ENCODE results near the gene TTLL12.

Gene TTLL12

GRCh38 chr22:43186272-43187170, at the start of gene TTLL12:
TSS of gene TTLL12 (minus strand) at chr22:43187134. CDS start at chr22:43187069, 65 bp downstream.
- peaks cover 39% of the 10 kb centered on the region for H3K4me1 ChIP-seq (ENCODE audit: control insufficient read depth, insufficient read depth, low read length)

DNA sequence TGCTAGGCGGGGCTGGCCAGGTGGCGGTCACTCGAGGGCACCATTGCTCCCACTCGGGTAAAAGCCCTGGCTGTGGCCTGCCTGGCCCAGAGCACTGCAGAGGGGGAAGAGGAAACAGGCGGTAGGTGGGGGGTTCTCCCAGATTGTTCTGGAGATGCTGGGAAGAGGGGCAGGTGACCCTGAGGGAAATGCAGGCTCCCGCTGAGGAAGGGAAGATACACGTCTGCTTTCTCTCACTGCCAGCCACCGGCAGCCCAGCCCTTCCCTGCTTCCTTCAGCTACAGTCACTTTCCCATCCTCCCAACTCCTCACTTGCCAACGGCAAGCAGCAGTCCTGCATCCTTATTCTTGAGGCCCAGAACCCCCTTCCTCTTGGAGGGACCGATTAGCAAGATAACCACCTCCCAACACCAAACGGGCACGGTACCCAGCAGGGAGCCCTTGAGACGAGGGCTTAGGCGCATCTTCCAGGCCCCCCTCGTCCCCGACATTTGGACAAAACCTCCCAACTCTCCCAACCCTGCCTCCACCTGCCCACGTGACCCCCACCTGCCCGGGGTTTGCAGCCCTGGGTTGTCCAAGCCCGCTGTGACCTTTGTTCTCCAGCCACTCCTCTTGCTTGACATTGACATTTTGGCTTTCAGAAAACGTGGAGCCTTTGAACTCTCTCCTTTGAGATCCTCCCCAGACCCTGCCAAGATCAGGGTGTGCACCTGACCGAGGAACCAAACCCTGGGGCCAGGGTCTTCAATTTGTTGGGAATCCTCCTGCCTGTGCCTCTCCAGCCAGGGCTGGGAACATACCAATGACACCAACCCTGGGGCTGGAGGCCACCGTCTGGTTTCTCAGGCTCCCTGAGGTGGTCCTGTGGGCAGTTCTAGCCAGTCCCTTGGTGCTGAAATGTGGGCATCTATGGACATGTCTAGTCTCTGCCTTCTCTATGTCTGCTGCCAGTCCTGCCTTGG, 48.8 kb upstream of the TTLL12 start:
- H3K36me3 ChIP-seq (ENCODE audit: control insufficient read depth, insufficient read depth, low read length) = no peaks in the 10 kb centered on the region
- no peak overlapping the region for H3K4me3 ChIP-seq (ENCODE audit: low read length)
- peaks cover 4% of the 10 kb centered on the region for H3K4me1 ChIP-seq (ENCODE audit: control insufficient read depth, insufficient read depth, low read length)
- H3K27me3 ChIP-seq (ENCODE audit: control insufficient read depth, insufficient read depth, low read length) = peaks cover 14% of the 10 kb centered on the region
- H3K9ac ChIP-seq (ENCODE audit: low read length) = no peak overlapping the region
- no peaks in the 10 kb centered on the region for H3K9me3 ChIP-seq (ENCODE audit: control insufficient read depth, low read length)

More at GRCh38 chr22:43186272-43187170, at the start of gene TTLL12:
- Histone ChIP-seq H3K4me3 (ENCODE audit: low read length) (peak within 1 kb of the TSS; percentile 71), H3K36me3 (ENCODE audit: control insufficient read depth, insufficient read depth, low read length) (peaks cover 5% of the 10 kb centered on the region), H3K9me3 (ENCODE audit: control insufficient read depth, low read length) (no peaks in the 10 kb centered on the region), H3K9ac (ENCODE audit: low read length) (peak within 1 kb of the TSS; percentile 71), H3K27me3 (ENCODE audit: control insufficient read depth, insufficient read depth, low read length) (no peaks in the 10 kb centered on the region)

DNA sequence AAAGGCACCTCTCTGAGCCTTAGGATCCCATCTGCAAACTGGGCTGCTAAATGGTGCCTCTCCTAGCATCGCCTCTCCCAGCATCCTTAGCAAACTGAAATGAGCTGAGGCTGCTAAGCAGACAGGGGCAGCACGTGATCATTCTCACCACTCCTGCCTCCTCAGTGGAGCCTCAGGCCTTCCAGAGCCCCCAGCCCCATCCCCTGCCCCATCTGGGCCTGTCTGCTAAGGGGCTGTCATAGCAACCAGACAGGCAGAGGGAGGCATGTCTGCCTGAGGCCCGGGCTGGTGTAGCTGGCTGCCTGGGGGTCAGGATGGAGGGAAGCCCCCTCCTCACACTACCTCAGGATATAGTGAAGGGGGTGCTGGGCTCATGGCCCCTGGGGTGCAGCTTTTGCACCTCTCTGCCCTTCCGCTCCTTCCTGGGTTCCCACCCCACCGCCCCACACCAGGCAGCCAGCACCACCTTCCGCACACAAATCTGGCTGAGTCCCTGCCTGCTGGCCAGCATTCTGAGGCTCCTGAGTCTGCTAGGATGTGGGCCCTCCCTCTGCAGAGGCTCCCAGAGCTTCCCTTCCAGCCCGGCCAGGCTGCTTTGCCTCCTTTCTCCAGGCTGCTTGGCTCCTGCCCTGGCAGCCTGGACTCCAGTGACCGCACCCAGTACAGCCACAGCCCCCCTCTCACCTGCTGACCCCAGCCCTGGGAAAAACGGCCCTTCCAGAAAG, 47.5 kb upstream of the TTLL12 start:
- Histone ChIP-seq H3K4me3 (ENCODE audit: low read length) (no peak overlapping the region), H3K36me3 (ENCODE audit: control insufficient read depth, insufficient read depth, low read length) (no peaks in the 10 kb centered on the region), H3K9me3 (ENCODE audit: control insufficient read depth, low read length) (no peaks in the 10 kb centered on the region), H3K9ac (ENCODE audit: low read length) (no peak overlapping the region), H3K27me3 (ENCODE audit: control insufficient read depth, insufficient read depth, low read length) (peaks cover 14% of the 10 kb centered on the region), H3K4me1 (ENCODE audit: control insufficient read depth, insufficient read depth, low read length) (peaks cover 4% of the 10 kb centered on the region)

- H3K27me3 ChIP-seq (ENCODE audit: control insufficient read depth, insufficient read depth, low read length) = peaks cover 14% of the 10 kb centered on the region
- H3K9ac ChIP-seq (ENCODE audit: low read length) = no peak overlapping the region
- H3K9me3 ChIP-seq (ENCODE audit: control insufficient read depth, low read length) = no peaks in the 10 kb centered on the region
- no peak overlapping the region for H3K4me3 ChIP-seq (ENCODE audit: low read length)
- H3K4me1 ChIP-seq (ENCODE audit: control insufficient read depth, insufficient read depth, low read length) = peaks cover 4% of the 10 kb centered on the region
- H3K36me3 ChIP-seq (ENCODE audit: control insufficient read depth, insufficient read depth, low read length) = no peaks in the 10 kb centered on the region
Observed at GRCh38 chr22:43233529-43233928, 46.6 kb upstream of the TTLL12 start.

GRCh38 chr22:43232445-43232844, 45.5 kb upstream of the TTLL12 start:
- Histone ChIP-seq H3K36me3 (ENCODE audit: control insufficient read depth, insufficient read depth, low read length) (no peaks in the 10 kb centered on the region), H3K4me1 (ENCODE audit: control insufficient read depth, insufficient read depth, low read length) (peaks cover 4% of the 10 kb centered on the region), H3K9me3 (ENCODE audit: control insufficient read depth, low read length) (no peaks in the 10 kb centered on the region), H3K9ac (ENCODE audit: low read length) (no peak overlapping the region), H3K27me3 (ENCODE audit: control insufficient read depth, insufficient read depth, low read length) (peaks cover 14% of the 10 kb centered on the region), H3K4me3 (ENCODE audit: low read length) (no peak overlapping the region)

DNA sequence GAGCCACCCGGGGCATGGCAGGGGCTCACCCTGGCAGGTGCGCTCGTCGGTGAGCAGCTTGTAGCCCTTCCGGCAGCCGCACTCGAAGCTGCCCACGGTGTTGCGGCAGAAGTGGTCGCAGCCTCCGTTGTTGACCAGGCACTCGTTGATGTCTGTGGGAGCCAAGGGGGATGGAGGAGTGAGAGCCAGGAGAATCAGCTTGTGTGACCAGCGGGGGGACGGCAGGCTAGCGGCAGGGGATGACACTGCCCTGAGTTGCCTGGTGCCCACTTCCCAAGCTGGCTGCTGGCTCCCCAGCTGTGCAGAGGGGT, 44.7 kb upstream of the TTLL12 start:
- H3K9me3 ChIP-seq (ENCODE audit: control insufficient read depth, low read length) = no peaks in the 10 kb centered on the region
- peaks cover 19% of the 10 kb centered on the region for H3K27me3 ChIP-seq (ENCODE audit: control insufficient read depth, insufficient read depth, low read length)
- H3K4me1 ChIP-seq (ENCODE audit: control insufficient read depth, insufficient read depth, low read length) = peaks cover 4% of the 10 kb centered on the region
- no peak overlapping the region for H3K4me3 ChIP-seq (ENCODE audit: low read length)
- H3K9ac ChIP-seq (ENCODE audit: low read length) = no peak overlapping the region
- H3K36me3 ChIP-seq (ENCODE audit: control insufficient read depth, insufficient read depth, low read length) = no peaks in the 10 kb centered on the region

DNA sequence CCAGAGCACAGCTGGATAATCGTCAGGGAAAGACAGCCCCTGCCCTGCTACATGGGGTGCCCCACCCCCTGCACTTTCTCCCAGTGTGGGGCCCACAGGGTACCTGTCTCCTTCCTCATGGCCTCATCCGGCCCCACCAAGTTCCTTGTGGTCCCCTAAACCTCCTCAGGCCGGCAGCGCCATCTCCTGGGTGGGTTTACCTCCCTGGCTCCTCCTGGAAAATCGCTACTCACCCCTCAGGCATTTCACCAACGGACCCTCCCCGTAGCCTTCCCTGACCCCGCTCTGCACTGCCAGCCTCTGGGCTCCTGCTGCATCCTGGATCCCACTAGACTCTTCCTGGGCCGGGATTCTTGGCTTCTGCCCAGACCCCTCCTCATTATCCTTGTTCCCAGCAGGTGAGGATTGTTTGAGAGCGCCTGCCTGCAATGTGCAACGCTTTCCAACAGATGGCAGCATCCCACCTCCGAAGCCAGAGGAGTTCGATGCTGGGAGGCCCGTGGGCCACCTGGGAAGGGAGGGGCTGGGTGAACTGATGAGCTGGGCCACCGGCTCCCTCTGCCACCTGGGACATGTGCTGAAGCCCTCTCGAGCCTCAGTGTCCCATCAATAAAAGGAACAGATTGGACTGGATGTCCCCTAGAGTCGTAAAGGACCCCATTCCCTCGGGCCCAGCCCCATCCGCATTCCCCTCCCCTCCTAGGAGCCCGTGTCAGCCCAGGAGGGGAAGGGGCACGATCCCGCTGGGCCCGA, 44.2 kb upstream of the TTLL12 start:
- peaks cover 19% of the 10 kb centered on the region for H3K27me3 ChIP-seq (ENCODE audit: control insufficient read depth, insufficient read depth, low read length)
- no peak overlapping the region for H3K4me3 ChIP-seq (ENCODE audit: low read length)
- H3K9me3 ChIP-seq (ENCODE audit: control insufficient read depth, low read length) = no peaks in the 10 kb centered on the region
- peaks cover 4% of the 10 kb centered on the region for H3K4me1 ChIP-seq (ENCODE audit: control insufficient read depth, insufficient read depth, low read length)
- no peaks in the 10 kb centered on the region for H3K36me3 ChIP-seq (ENCODE audit: control insufficient read depth, insufficient read depth, low read length)
- no peak overlapping the region for H3K9ac ChIP-seq (ENCODE audit: low read length)

- H3K27me3 ChIP-seq (ENCODE audit: control insufficient read depth, insufficient read depth, low read length) = peaks cover 19% of the 10 kb centered on the region
- no peak overlapping the region for H3K4me3 ChIP-seq (ENCODE audit: low read length)
- H3K9ac ChIP-seq (ENCODE audit: low read length) = no peak overlapping the region
- peaks cover 4% of the 10 kb centered on the region for H3K4me1 ChIP-seq (ENCODE audit: control insufficient read depth, insufficient read depth, low read length)
- no peaks in the 10 kb centered on the region for H3K9me3 ChIP-seq (ENCODE audit: control insufficient read depth, low read length)
- H3K36me3 ChIP-seq (ENCODE audit: control insufficient read depth, insufficient read depth, low read length) = no peaks in the 10 kb centered on the region
Observed at GRCh38 chr22:43230571-43230970, 43.6 kb upstream of the TTLL12 start.

DNA sequence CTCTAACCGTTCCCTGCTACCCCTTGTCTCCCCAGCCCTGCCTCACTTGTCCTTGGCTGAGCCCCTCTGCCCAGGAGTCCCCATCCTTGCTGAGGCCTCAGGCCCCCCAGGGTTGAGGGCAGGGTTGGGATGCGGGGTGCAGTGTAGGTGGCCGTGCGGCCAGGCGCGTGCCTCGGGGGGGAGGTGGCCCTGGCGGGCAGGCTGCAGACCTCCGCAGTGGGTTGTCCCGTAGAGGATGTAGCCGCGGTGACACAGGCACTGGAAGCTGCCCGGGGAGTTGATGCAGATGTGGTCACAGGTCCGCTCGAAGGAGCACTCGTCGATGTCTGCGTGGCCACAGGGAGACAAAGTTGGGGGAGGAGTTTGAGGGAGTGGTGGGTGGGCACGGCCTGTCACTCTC, 41.9 kb upstream of the TTLL12 start:
- Histone ChIP-seq H3K36me3 (ENCODE audit: control insufficient read depth, insufficient read depth, low read length) (no peaks in the 10 kb centered on the region), H3K27me3 (ENCODE audit: control insufficient read depth, insufficient read depth, low read length) (peaks cover 17% of the 10 kb centered on the region), H3K9ac (ENCODE audit: low read length) (no peak overlapping the region), H3K9me3 (ENCODE audit: control insufficient read depth, low read length) (no peaks in the 10 kb centered on the region), H3K4me3 (ENCODE audit: low read length) (no peak overlapping the region), H3K4me1 (ENCODE audit: control insufficient read depth, insufficient read depth, low read length) (peaks cover 4% of the 10 kb centered on the region)

GRCh38 chr22:43228330-43228729, 41.4 kb upstream of the TTLL12 start:
- H3K9ac ChIP-seq (ENCODE audit: low read length) = no peak overlapping the region
- no peak overlapping the region for H3K4me3 ChIP-seq (ENCODE audit: low read length)
- peaks cover 17% of the 10 kb centered on the region for H3K27me3 ChIP-seq (ENCODE audit: control insufficient read depth, insufficient read depth, low read length)
- H3K36me3 ChIP-seq (ENCODE audit: control insufficient read depth, insufficient read depth, low read length) = no peaks in the 10 kb centered on the region
- peaks cover 4% of the 10 kb centered on the region for H3K4me1 ChIP-seq (ENCODE audit: control insufficient read depth, insufficient read depth, low read length)
- no peaks in the 10 kb centered on the region for H3K9me3 ChIP-seq (ENCODE audit: control insufficient read depth, low read length)

- H3K4me1 ChIP-seq (ENCODE audit: control insufficient read depth, insufficient read depth, low read length) = peaks cover 4% of the 10 kb centered on the region
- peaks cover 11% of the 10 kb centered on the region for H3K27me3 ChIP-seq (ENCODE audit: control insufficient read depth, insufficient read depth, low read length)
- no peak overlapping the region for H3K4me3 ChIP-seq (ENCODE audit: low read length)
- H3K36me3 ChIP-seq (ENCODE audit: control insufficient read depth, insufficient read depth, low read length) = no peaks in the 10 kb centered on the region
- no peaks in the 10 kb centered on the region for H3K9me3 ChIP-seq (ENCODE audit: control insufficient read depth, low read length)
- H3K9ac ChIP-seq (ENCODE audit: low read length) = no peak overlapping the region
Observed at GRCh38 chr22:43227239-43227630, 40.3 kb upstream of the TTLL12 start.

Measured in mucosa of stomach (tissue), 1 donor.